Amniotic epithelial cell (primary cell): ENCODE results near the gene MDC1.

Source experiments
- DNase-seq: peaks from one replicate; pipeline ENCODE4 v3.0.0-alpha.2; 2010; ENCODE audit warnings: low read depth

The MDC1 gene

DNA sequence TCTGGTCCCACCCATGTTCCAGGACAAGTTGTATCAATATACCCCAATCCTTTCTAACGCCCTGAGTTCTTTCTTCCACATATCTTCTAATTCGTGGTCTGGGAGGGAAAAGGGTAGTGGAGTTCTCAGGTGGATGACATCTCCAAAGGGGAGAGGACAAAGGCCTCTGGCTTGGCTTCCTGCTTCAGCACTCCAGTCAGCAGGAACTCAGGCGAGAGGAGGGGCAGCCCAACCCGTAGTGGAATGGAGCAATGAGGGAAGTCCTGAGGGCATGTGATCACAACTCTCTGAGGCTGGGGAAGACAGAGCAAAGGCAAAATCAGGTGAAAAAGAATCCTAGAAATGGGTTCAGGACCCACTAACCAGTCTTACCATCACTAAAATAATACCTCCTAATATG, 16.7 kb downstream of the MDC1 start:
- no peak for DNase-seq

DNA sequence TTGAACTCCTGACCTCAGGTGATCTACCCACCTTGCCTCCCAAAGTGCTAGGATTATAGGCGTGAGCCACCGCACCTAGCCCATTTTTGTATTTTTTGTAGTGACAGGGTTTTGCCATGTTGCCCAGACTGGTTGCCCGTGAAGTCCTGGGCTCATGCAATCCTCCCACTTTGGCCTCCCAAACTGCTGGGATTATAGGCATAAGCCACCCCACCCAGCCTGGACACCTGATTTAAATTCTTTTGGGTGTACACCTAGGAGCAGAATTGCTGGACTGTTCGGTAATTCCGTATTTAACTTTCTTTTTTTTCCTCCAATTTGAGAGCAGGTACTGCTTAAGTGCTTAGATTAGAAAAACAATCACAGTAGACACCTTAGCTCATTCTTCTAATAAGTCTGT, 20.6 kb downstream of the MDC1 start:
- DNase-seq: no peak

- DNase-seq: no peak
Observed at GRCh38 chr6:30691208-30691847, 25.8 kb downstream of the MDC1 start.

GRCh38 chr6:30690403-30691207, 26.5 kb downstream of the MDC1 start, which contains the start of gene NRM:
TSS of gene NRM (minus strand) at chr6:30690984. CDS start at chr6:30690974, 10 bp downstream.
- peak; percentile 66 for DNase-seq

DNA sequence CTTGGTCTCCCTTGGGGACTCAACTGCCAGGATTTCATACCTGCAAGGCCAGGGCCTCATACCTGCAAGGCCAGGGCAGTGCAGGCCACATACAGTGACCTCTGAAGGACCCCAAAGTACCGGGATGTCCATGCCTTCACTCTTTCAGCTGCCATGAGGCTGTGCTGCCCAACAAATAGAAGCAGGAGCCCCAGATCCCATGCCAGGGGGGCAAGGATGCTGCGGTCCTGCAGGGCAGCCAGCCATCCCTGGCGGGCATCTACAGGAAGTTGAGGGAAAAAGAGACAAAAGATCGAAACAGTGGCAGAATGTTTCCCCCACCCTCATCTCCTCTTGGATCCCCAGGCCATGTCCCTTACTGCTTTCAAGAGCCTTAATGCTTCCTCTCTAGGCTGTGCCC, 27.1 kb downstream of the MDC1 start:
- DNase-seq: no peak

DNA sequence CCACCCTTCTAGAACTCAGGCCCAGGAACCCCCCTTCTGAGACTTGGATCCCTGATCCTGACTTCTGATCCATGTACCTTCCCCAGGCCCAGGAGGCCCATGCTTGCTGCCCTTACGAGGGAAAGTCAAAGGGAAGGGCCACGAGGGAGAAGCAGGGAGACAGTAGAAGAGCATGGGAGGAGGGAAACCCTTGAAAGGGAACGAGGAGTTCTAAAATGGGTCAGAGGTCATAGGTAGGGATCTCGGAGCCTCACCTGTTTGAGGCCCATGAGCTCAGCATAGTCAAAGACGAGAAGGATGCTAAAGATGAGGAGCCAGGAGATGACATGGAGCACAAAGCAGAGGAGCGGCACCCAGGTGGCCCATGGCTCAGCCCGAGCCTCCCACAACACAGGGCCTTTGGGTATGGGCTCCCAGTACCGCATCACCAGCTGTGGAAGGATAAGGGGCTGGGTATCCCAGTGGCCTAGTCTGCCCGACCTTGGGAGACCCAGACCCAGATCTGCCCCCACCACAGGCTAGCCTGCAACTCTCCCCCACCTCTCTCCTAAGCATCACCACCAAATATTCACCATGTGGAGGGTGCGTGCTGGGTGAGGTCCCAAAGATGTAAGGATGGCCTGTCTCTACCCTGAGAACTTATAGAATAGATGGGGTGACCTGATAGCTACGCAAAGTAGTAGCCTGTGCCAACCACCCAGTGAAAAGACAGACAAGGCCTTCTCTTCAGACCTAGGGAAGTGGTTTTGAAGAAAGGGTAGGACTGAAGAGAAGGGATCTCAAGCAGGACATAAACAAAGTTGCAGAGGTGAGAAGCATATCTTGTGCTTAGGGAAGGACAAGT, 27.8 kb downstream of the MDC1 start:
- no peak for DNase-seq

DNA sequence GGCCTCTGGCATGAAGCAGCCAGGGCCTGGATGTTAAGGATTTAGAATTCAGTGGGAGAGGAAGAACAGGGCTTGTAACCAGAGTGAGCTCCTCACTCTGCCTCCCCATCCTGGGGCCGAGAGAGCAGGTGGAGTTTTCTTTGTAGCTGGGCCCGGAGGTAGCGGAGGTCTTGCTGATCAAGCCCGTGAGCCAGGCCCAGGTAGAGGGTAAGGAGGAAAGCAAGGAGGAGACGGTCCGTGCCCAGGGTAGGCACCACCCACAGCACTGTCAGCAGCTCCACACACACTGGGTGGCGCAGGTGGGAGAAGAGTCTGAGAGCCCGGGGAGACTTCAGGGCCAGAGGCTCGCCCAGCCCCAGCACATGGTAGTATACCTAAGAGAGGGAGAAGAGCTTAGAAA, 28.5 kb downstream of the MDC1 start:
- no peak for DNase-seq

GRCh38 chr6:30687659-30688431, 29.2 kb downstream of the MDC1 start:
- DNase-seq: no peak

- DNase-seq: peak; percentile 85
Observed at GRCh38 chr6:30686908-30687658, 30.0 kb downstream of the MDC1 start.

DNA sequence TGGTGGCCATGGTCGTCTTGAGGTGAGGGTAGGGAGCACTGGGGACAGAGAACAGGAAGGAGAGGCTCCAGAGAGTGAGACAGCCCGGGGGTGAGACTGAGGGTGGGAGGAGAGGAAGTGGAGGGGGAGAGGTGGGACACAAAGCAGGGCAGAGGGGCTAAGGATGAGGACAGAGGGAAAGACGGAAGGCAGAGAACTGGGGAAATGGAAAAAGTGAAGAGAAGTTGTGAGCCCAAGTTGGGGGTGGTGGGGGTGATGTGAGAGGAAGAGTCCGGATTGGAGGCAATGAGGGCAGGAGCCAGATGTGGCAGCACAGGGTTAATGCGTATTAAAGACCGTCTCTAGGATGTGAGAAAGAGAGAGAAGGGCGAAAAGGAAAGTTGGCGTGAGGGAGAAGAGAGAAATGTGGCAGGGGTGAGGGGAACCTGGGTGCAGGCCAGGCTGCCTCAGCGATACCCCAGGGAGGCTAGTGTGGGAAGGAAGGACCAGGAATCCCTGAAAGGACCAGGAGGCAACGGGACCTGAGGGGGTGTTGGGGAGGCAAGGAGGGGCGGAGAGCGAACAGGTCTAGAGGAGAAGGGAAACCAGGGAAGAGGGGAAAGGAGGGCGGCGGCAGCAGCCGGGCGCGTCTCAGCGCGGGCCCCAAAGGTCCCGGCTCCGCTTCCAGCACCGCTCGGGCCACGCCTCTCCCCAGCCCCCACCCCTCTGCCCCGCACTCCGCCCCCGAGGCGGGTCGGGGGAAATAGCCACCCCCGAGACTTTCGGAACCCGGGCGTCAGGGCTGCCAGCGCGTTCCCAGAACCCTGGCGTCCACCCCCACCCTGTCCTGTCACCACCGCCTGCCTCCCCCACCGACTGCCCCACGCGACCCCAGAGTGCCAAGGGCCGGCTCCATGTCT, 30.8 kb downstream of the MDC1 start, which contains the start of gene PPP1R18:
Gene PPP1R18, minus strand, starts transcription at position 637 of the 899 bp plus-strand sequence. Its CDS starts 627 bp downstream, at position 10.
- peak; percentile 31 for DNase-seq

DNA sequence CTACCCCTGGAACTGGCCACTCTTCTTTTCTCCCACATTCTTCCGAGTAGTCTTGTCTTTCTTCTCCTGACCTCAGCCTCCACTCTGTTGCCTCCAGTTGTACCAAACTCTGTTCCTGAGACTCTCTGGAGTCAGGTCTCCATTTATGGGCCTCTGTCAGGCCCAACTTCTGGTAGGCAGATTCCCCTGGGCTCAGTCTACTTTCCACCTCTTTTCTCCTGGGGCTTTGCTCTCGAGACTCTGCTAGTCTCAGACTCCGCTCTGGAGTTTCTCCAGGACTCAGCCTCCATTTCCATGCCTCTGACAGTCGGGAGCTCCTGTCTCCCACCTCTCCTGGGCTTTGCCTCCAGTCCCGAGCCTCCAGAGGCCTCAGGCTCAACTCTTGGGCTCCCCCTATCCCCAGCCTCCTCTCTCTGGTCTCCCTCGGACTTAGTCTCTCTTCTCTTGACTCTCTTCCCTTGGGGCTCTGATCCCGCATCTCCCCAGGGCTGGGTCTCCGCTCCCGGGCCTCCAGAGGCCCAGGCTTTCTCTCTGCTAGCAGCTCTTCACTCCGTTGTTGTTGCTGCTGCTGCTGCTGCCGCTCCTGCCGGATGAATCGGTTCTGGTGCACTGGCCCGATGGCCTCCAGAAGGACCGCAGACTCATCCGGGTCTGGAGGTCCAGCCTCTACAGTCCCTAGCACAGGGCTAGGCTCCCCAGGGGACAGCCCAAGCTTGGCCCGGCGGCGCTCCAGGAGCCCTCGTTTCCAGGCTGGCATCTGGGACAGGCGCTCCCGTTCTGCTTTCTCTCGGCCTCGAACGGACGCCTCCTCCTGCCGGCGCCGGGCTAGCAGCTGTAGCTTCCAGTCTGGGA, 31.7 kb downstream of the MDC1 start:
- peak; percentile 35 for DNase-seq

GRCh38 chr6:30684386-30685156, 32.5 kb downstream of the MDC1 start:
- peak; percentile 37 for DNase-seq

DNA sequence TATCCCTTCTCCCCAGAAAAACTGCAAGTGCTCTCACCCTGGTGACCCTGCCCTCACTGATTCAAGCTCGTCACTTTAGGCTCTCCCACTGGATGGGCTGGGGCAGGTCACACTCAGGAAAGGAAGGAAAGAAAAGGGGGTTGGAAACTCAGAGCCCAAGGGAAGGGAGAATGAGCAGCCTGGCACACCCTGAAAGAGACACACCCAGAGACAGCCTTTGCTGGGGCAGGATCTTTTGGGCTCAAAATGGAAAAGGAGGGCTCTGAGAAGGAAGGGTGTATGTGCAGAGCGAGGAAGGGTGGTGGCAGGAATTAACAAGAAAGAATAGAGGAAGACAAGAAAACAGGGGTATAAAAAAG, 33.1 kb downstream of the MDC1 start:
- no peak for DNase-seq

DNA sequence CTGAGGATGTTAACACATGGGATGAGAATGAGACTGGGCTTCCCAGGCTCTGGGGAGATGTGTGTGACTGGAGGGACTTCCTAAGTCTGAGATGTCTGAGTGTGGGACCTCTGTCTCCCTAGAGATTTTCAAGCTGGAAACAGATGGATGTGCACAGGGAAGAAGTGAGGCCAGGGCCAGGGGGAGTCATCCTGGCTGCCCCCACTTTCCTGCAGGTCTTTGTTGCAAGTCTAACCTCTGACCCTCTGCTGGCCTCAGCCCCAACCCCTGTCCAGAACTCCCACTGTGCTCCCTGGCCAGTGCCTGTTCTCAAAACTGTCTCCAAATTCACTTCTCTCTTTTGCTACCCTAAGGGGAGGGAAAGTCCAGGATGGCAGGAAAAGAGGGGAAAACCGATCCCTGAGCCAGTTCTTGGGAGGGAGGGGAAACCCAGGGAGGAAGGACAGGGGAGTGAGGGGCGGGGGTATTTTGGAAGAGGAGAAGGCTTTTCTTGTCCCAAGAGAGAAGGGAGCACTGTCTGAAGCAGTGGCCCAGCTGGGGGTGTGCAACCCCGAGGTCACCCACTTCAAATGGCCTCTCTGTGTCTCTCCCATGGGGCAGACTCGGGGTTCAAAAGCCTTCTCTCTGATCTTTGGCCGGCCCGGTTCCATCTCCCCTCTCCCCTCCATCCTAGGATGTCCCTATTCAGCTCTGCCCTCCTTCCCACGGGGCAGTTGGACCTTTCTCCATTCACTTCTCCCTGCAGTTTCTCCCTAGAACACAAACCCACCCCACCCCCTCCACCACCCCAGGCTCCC, 33.7 kb downstream of the MDC1 start:
- no peak for DNase-seq

- DNase-seq: peak; percentile 92
Observed at GRCh38 chr6:30682143-30683117, 34.7 kb downstream of the MDC1 start.

GRCh38 chr6:30681766-30682142, 35.3 kb downstream of the MDC1 start:
- no peak for DNase-seq
